ENCODE measurements around the gene TAX1BP1.
"Not testable (repeated sequence)": the region's sequence is repeated elsewhere in the genome, so short reads cannot be mapped to it uniquely, and the experiment has no call there.

TAX1BP1 gene

GRCh38 chr7:27740449-27741086 is 606 bp downstream of the TAX1BP1 start:
- peak; percentile 93 for DNase-seq

- DNase-seq: not testable (repeated sequence)
Measured at GRCh38 chr7:27742091-27742710, 2.2 kb downstream of the TAX1BP1 start.

- peak; percentile 3 for DNase-seq
Measured at GRCh38 chr7:27745064-27745583, 5.2 kb downstream of the TAX1BP1 start.

GRCh38 chr7:27746486-27746885 is 6.5 kb downstream of the TAX1BP1 start:
- DNase-seq: no peak

- DNase-seq: no peak
Measured at GRCh38 chr7:27746978-27747377, 7.0 kb downstream of the TAX1BP1 start.

GRCh38 chr7:27747589-27748368 is 7.8 kb downstream of the TAX1BP1 start:
- DNase-seq: no peak

GRCh38 chr7:27750316-27750715 is 10.4 kb downstream of the TAX1BP1 start:
- no peak for DNase-seq

GRCh38 chr7:27751888-27752660 is 12.1 kb downstream of the TAX1BP1 start:
- no peak for DNase-seq

- no peak for DNase-seq
Measured at GRCh38 chr7:27753863-27754262, 13.9 kb downstream of the TAX1BP1 start.

GRCh38 chr7:27756298-27756697 is 16.3 kb downstream of the TAX1BP1 start:
- no peak for DNase-seq

- DNase-seq: no peak
Measured at GRCh38 chr7:27759491-27759890, 19.5 kb downstream of the TAX1BP1 start.

GRCh38 chr7:27762062-27762461 is 22.1 kb downstream of the TAX1BP1 start:
- DNase-seq: no peak

- no peak for DNase-seq
Measured at GRCh38 chr7:27763983-27764508, 24.1 kb downstream of the TAX1BP1 start.

GRCh38 chr7:27765841-27766240 is 25.9 kb downstream of the TAX1BP1 start:
- no peak for DNase-seq

- no peak for DNase-seq
Measured at GRCh38 chr7:27767374-27767773, 27.4 kb downstream of the TAX1BP1 start.

- DNase-seq: no peak
Measured at GRCh38 chr7:27771111-27771510, 31.1 kb downstream of the TAX1BP1 start.

GRCh38 chr7:27774717-27775328 is 34.9 kb downstream of the TAX1BP1 start:
- no peak for DNase-seq

- DNase-seq: no peak
Measured at GRCh38 chr7:27775782-27776181, 35.8 kb downstream of the TAX1BP1 start.

- no peak for DNase-seq
Measured at GRCh38 chr7:27777662-27778061, 37.7 kb downstream of the TAX1BP1 start.

- DNase-seq: no peak
Measured at GRCh38 chr7:27779873-27780272, 39.9 kb downstream of the TAX1BP1 start.

GRCh38 chr7:27781188-27781587 is 41.2 kb downstream of the TAX1BP1 start:
- no peak for DNase-seq

GRCh38 chr7:27782849-27783248 is 42.9 kb downstream of the TAX1BP1 start:
- DNase-seq: no peak

Data from NCI-H146 (cell line).